Lung (tissue), 12 donors: Measurements from ENCODE around the gene NEDD9. TPM values are rescaled to one million over a fixed set of nuclear protein-coding genes. Genes with fewer than 3 reads are reported as not detected.

Source experiments
- ATAC-seq: fragments of 200-7000 bp; cut with Tn5 transposase; one replicate; pipeline ENCODE4 v1.9.1; 2020; ENCODE audit warnings: moderate number of reproducible peaks; ENCODE audit not compliant: insufficient read depth, low FRiP score
- DNase-seq, 3 donors: peaks; one replicate each; pipeline ENCODE4 v3.0.0-alpha.2; 2013 to 2017
- H3K27ac ChIP-seq, 2 donors: one replicate each; pipeline ENCODE4 v1.5.1; 2013; ENCODE audit warnings: mild to moderate bottlenecking in 2 of 2, moderate library complexity in 2 of 2, control low read depth in 1 of 2, inconsistent platforms in 1 of 2, low read depth in 1 of 2, low read length in 1 of 2
- H3K27me3 ChIP-seq, 3 donors: one replicate each; pipeline ENCODE4 v1.5.1; 2013; ENCODE audit warnings: low read length in 2 of 3; ENCODE audit not compliant: control insufficient read depth in 3 of 3, insufficient read depth in 3 of 3
- H3K36me3 ChIP-seq, 4 donors: one replicate each; pipeline ENCODE4 v1.5.1; 2013; ENCODE audit warnings: low read length in 4 of 4, mild to moderate bottlenecking in 1 of 4, moderate library complexity in 1 of 4; ENCODE audit not compliant: control insufficient read depth in 4 of 4, insufficient read depth in 4 of 4
- H3K4me1 ChIP-seq, 5 donors: one replicate each; pipeline ENCODE4 v1.5.1; 2013; ENCODE audit warnings: low read length in 5 of 5, mild to moderate bottlenecking in 2 of 5, moderate library complexity in 1 of 5; ENCODE audit not compliant: control insufficient read depth in 5 of 5, insufficient read depth in 5 of 5
- H3K4me3 ChIP-seq: one replicate; pipeline ENCODE4 v1.5.1; 2013; ENCODE audit warnings: mild to moderate bottlenecking, control low read depth, moderate library complexity
- H3K9ac ChIP-seq, 2 donors: one replicate each; pipeline ENCODE4 v1.5.1; 2013; ENCODE audit warnings: low read length in 2 of 2, control low read depth in 1 of 2; ENCODE audit not compliant: insufficient read depth in 1 of 2
- H3K9me3 ChIP-seq, 4 donors: one replicate each; pipeline ENCODE4 v1.5.1; 2013; ENCODE audit warnings: low read length in 3 of 4, mild to moderate bottlenecking in 1 of 4, moderate library complexity in 1 of 4; ENCODE audit not compliant: control insufficient read depth in 4 of 4, insufficient read depth in 3 of 4
- WGBS, 2 donors: extraction: QIAGEN DNeasy Blood & Tissue Kit; methylation state at CpG; one replicate each; pipeline ENCODE4 v1.1.7; 2013; 5-methylcytosine and 5-hydroxymethylcytosine counted together
- polyA plus RNA-seq, 2 donors: library from polyadenylated mRNA; stranded (reverse); fragments of 200-250 nt; gene quantifications; one replicate each; pipeline ENCODE4 v1.2.1, GENCODE V29; 2013
- total RNA-seq, 2 donors: library from RNA; depleted of rRNA in 1 of 2; stranded (reverse); fragments of >200 nt in 1 of 2; gene quantifications; one replicate each; pipeline ENCODE4 v1.2.1, GENCODE V29; 2014 to 2021
- TF ChIP-seq, protein P1 (sequence below): IDR thresholded peaks from 2 replicates; pipeline ENCODE4 v1.5.1; 2012; ENCODE audit warnings: mild to moderate bottlenecking; ENCODE audit errors: control extremely low read depth, extremely low read depth
- donor health status: control.
- donor health status: control.
- donor health status: Bipolar disorder and iron deficiency.
- donor health status: healthy.
- donor health status: DM: yes; HTN: yes; CAD: no.

Gene NEDD9
- total and polyA plus RNA-seq, 4 donors = 28.2 to 158 (median 125) TPM

DNA sequence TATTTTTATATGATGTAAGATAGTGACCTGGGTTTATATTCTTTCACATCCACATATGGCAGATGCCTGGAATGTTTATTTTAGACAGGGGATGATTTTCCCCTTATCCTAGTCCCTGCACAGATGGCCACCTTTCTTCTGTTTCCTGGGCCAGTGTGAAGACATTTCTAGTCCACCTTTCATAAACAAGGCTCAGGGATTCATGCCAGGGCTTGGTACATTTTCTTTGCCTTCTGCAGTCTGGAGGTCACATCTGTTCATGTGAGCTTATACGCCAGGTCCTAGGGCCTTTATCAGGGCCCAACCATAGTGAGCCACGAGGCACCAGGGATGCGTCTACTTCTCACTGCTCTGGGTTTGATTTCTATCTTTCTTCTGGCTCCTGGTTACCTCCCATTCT lies 82.9 kb downstream of the NEDD9 start:
- Histone ChIP-seq H3K4me3 (no peak overlapping the region), H3K9ac (no peak overlapping the region), H3K27ac (no peak overlapping the region), H3K4me1 (no peaks in the 10 kb centered on the region), H3K36me3 (no peaks in the 10 kb centered on the region), H3K9me3 (no peaks in the 10 kb centered on the region), H3K27me3 (no peaks in the 10 kb centered on the region)
- ATAC-seq (no peak), DNase-seq (no peak)
- TF ChIP-seq, protein P1, sequence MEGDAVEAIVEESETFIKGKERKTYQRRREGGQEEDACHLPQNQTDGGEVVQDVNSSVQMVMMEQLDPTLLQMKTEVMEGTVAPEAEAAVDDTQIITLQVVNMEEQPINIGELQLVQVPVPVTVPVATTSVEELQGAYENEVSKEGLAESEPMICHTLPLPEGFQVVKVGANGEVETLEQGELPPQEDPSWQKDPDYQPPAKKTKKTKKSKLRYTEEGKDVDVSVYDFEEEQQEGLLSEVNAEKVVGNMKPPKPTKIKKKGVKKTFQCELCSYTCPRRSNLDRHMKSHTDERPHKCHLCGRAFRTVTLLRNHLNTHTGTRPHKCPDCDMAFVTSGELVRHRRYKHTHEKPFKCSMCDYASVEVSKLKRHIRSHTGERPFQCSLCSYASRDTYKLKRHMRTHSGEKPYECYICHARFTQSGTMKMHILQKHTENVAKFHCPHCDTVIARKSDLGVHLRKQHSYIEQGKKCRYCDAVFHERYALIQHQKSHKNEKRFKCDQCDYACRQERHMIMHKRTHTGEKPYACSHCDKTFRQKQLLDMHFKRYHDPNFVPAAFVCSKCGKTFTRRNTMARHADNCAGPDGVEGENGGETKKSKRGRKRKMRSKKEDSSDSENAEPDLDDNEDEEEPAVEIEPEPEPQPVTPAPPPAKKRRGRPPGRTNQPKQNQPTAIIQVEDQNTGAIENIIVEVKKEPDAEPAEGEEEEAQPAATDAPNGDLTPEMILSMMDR = no peak
- 96 to 98% methylated on average over 3 of the region's 3 CpGs for WGBS, 2 donors

DNA sequence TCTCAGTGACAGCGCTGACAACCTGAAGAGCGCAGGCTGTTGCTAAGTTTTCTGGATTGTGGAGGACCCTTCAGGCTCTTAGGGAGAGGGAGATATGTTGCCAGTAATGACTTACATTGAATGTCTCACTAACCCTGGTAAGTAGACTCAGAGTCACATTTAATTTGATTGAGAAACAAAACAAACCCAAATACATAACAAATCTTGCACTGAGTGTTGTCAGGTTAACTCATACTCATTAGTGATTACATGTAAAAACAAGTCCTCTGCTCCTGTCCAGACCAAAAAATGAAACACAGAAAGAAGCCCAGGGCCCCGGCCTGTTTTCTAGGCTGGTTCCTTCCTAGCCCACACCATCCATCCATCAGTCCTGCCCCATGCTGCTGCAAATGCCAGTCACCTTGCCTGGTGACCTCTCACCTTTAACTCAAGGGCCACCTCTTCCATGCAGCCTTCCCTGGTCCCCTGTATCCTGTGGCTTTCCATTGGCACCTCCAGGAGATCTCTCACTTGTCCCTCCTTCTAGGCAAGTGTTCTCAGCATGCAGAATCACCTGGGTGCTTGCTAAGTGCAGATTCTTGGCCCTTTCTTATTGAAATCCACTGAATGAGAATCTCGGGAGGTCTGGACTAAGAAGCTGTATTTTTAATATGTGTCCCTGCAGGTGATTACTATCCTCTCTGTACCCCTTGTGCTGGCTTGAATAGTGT lies 86.2 kb downstream of the NEDD9 start:
- TF ChIP-seq, protein P1 = no peak
- DNase-seq (no peak), ATAC-seq (no peak)
- Histone ChIP-seq H3K4me1 (no peaks in the 10 kb centered on the region), H3K27ac (no peak overlapping the region), H3K36me3 (no peaks in the 10 kb centered on the region), H3K9me3 (no peaks in the 10 kb centered on the region), H3K9ac (no peak overlapping the region), H3K27me3 (no peaks in the 10 kb centered on the region), H3K4me3 (no peak overlapping the region)
- WGBS, 2 donors = 91 to 94% methylated on average over 4 of the region's 4 CpGs

DNA sequence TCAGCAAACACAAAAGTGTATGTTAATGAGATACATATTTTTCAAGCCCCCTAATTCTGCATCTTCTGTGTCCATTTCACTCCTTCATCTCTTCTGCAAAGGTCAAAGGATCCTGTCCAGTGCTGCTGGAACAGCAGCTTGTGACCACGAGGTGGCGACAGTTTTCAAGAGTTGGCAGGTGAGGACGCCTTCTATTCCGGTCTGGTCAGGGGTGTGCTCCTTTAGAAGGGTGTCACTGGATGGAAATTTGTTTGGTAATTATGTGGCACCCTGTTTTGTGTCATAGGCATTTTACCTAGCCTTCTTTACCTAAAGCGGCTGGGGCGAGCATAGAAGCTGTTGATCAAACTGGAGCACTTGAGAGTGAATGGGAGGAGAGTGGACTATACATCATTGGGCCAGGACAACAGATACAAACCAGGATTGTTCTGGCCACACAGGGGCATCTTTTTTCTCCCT lies 88.0 kb downstream of the NEDD9 start:
- WGBS, 2 donors = 22 to 25% methylated on average over 6 of the region's 6 CpGs
- TF ChIP-seq, protein P1 = peak; percentile 96
- ATAC-seq = peak; percentile 85
- DNase-seq = peak; percentile 70 to 82 (median 75)
- no peak overlapping the region for H3K4me3 ChIP-seq
- no peak overlapping the region for H3K27ac ChIP-seq
- no peaks in the 10 kb centered on the region for H3K27me3 ChIP-seq
- H3K9ac ChIP-seq = no peak overlapping the region
- H3K4me1 ChIP-seq = no peaks in the 10 kb centered on the region
- no peaks in the 10 kb centered on the region for H3K9me3 ChIP-seq
- no peaks in the 10 kb centered on the region for H3K36me3 ChIP-seq
